ENCODE data around the gene CEP131. TPM values are rescaled to one million over a fixed set of nuclear protein-coding genes. Genes with fewer than 3 reads are reported as not detected.

CEP131 gene
- total and polyA plus RNA-seq, 2 of the 4 experiments (the other 2 are of a cell fraction) = 4.8 to 9.6 TPM

DNA sequence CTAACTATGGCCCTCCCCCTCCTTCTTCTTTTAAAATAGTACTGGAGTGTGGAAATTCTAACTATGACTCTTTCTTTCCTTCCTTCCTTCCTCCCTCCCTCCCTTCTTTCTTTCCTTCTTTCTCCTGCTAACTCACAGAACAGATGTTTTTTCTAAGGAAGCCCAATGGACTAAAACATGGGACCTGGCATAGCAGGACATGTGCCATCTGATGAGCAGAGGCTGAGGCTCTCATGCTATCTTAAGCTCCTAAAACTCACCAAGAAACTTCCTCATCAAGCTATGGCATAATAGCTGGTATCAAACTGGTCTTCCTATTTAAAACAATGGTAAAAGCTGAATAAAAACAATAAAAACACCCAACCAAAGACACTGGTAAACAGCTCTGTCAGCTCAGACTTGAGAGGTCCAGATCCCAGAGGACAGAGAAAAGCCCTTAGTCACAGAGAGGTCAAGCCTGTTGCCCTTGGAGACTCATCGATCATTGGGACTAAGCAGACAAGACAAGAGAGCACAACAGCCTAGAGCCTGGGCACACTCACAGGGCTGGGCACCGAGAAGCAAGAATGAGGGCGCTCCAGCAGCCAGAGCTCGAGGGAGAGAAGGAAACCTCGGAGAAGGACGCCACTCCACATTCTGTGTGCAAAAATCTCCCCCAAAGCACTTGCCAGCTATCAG lies 44.8 kb upstream of the CEP131 start:
- H3K9me3 ChIP-seq (ENCODE audit: control insufficient read depth, insufficient read depth, low read length) = no peaks in the 10 kb centered on the region
- peaks cover 0 to 10% of the 10 kb centered on the region in 2 experiments; a peak in 3 of 4 replicates for H3K79me1 ChIP-seq (ENCODE audit: low read depth in 1 of 2, low read length in 2 of 2)
- H2BK15ac ChIP-seq (ENCODE audit: low read depth, low read length) = no peak overlapping the region
- no peaks in the 10 kb centered on the region for H3K27me3 ChIP-seq (ENCODE audit: control insufficient read depth, insufficient read depth, low read length)
- no peak for TF ChIP-seq NFE2L2 (IDR thresholded peaks at IDR 0.05; ENCODE audit: low read depth, low read length)
- TF ChIP-seq RAD21 (IDR thresholded peaks at IDR 0.05; ENCODE audit: low read length) = no peak
- no peak for TF ChIP-seq SMC3 (IDR thresholded peaks at IDR 0.05; ENCODE audit: low read depth, low read length)
- TF ChIP-seq FOS (IDR thresholded peaks at IDR 0.05; ENCODE audit: low read depth, low read length) = no peak
- TF ChIP-seq, protein P1, sequence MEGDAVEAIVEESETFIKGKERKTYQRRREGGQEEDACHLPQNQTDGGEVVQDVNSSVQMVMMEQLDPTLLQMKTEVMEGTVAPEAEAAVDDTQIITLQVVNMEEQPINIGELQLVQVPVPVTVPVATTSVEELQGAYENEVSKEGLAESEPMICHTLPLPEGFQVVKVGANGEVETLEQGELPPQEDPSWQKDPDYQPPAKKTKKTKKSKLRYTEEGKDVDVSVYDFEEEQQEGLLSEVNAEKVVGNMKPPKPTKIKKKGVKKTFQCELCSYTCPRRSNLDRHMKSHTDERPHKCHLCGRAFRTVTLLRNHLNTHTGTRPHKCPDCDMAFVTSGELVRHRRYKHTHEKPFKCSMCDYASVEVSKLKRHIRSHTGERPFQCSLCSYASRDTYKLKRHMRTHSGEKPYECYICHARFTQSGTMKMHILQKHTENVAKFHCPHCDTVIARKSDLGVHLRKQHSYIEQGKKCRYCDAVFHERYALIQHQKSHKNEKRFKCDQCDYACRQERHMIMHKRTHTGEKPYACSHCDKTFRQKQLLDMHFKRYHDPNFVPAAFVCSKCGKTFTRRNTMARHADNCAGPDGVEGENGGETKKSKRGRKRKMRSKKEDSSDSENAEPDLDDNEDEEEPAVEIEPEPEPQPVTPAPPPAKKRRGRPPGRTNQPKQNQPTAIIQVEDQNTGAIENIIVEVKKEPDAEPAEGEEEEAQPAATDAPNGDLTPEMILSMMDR (conservative IDR thresholded peaks at IDR 0.05; ENCODE audit: low read depth, low read length) = no peak
- TF ChIP-seq, protein P2, sequence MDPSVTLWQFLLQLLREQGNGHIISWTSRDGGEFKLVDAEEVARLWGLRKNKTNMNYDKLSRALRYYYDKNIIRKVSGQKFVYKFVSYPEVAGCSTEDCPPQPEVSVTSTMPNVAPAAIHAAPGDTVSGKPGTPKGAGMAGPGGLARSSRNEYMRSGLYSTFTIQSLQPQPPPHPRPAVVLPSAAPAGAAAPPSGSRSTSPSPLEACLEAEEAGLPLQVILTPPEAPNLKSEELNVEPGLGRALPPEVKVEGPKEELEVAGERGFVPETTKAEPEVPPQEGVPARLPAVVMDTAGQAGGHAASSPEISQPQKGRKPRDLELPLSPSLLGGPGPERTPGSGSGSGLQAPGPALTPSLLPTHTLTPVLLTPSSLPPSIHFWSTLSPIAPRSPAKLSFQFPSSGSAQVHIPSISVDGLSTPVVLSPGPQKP (IDR thresholded peaks at IDR 0.05; ENCODE audit: borderline replicate concordance, low read depth, low read length) = no peak
- no peak for TF ChIP-seq RCOR1 (IDR thresholded peaks at IDR 0.05; ENCODE audit: insufficient replicate concordance, low read length)
- no peak for TF ChIP-seq CEBPB (IDR thresholded peaks at IDR 0.05; ENCODE audit: low read depth, low read length)
- no peak for TF ChIP-seq MAFK (IDR thresholded peaks at IDR 0.05; ENCODE audit: low read depth, low read length)
- DNase-seq (no peak), ATAC-seq (ENCODE audit: low read depth) (no peak)
- H3K4me3 ChIP-seq (ENCODE audit: insufficient read depth, low read depth, low read length) = no peak overlapping the region
- no peak overlapping the region for H2AFZ ChIP-seq (replicated peaks; ENCODE audit: low read length, poor library complexity)
- WGBS, 2 experiments (ENCODE audit: extremely low coverage in 2 of 2, insufficient read length in 1 of 2) = 73% methylated on average over 4 of the region's 6 CpGs; no CpG with 5 or more reads in 1 of the 2 experiments
- H3K9me1 ChIP-seq (ENCODE audit: insufficient read depth, low read length) = peaks cover 5% of the 10 kb centered on the region; the same call in 1 of the 2 replicates
- H3K4me2 ChIP-seq (ENCODE audit: low read depth, low read length) = no peak overlapping the region
- dilution Hi-C loops (cut with HindIII; ENCODE audit: low sequenced_read_pairs, unreplicated experiment) = no loop called here
- H3K27ac ChIP-seq (ENCODE audit: insufficient read depth, low read length) = no peak overlapping the region
- H3K9ac ChIP-seq (ENCODE audit: low read depth, low read length) = no peak overlapping the region
- H2BK20ac ChIP-seq (ENCODE audit: low read depth, low read length) = no peak overlapping the region
- no peak overlapping the region for H4K91ac ChIP-seq (ENCODE audit: insufficient read depth, low read depth, low read length)
- no peak overlapping the region for H3K18ac ChIP-seq (ENCODE audit: low read depth, low read length)
- ChIA-PET CTCF (interaction anchor here (1.2 kb wide), 1 partner anchor 9 kb away, joined by 3 read pairs; no protein-coding TSS in a partner anchor), POLR2A (ENCODE audit: unreplicated experiment) (no interaction called here)
- BruUV-seq (replicated peaks) = no TSS peak
- no peak overlapping the region for H3K23ac ChIP-seq (ENCODE audit: low read depth, low read length)
- H2AK5ac ChIP-seq (ENCODE audit: low read depth, low read length) = no peak overlapping the region
- H3K4ac ChIP-seq (ENCODE audit: low read depth, low read length) = no peak overlapping the region
- no peak overlapping the region for H3K56ac ChIP-seq (ENCODE audit: extremely low read depth, insufficient read depth, low read length)
- H4K8ac ChIP-seq (ENCODE audit: low read depth in 2 of 2, low read length in 2 of 2) = no peak overlapping the region
- in situ Hi-C loops (cut with MboI; ENCODE audit: low sequenced_read_pairs) = no loop called here
- no peak overlapping the region for H3K14ac ChIP-seq (replicated peaks; ENCODE audit: low read depth, low read length)
- H2BK5ac ChIP-seq (ENCODE audit: low read depth, low read length, poor library complexity, severe bottlenecking) = no peak overlapping the region
- H3K4me1 ChIP-seq (ENCODE audit: control insufficient read depth, insufficient read depth, low read length) = no peaks in the 10 kb centered on the region
- H2BK120ac ChIP-seq (ENCODE audit: low read depth, low read length) = no peak overlapping the region
- H4K5ac ChIP-seq (ENCODE audit: low read depth, low read length) = no peak overlapping the region
- H3K36me3 ChIP-seq (ENCODE audit: control insufficient read depth, insufficient read depth, low read length) = peaks cover 61% of the 10 kb centered on the region
- H2AK9ac ChIP-seq (replicated peaks; ENCODE audit: low read depth, low read length, poor library complexity) = no peak overlapping the region
- H4K20me1 ChIP-seq (ENCODE audit: insufficient read depth, low read length) = no peaks in the 10 kb centered on the region
- intact Hi-C loops (cut with micrococcal nuclease) = no loop called here

Measured in IMR-90 (cell line).